Suppressor macrophage treated with lipopolysaccharide for 4 hours (primary cell): ENCODE results near the gene KRT14.
"Not testable (repeated sequence)": the region's sequence is repeated elsewhere in the genome, so short reads cannot be mapped to it uniquely, and the experiment has no call there.

Source experiments
- DNase-seq: peaks from one replicate; pipeline ENCODE4 v3.0.0-alpha.2; 2020

The KRT14 gene

GRCh38 chr17:41622340-41623183 lies 35.9 kb upstream of the KRT14 start:
- not testable (repeated sequence) for DNase-seq

GRCh38 chr17:41621916-41622315 lies 35.2 kb upstream of the KRT14 start:
- DNase-seq = no peak

GRCh38 chr17:41621435-41621817 lies 34.7 kb upstream of the KRT14 start:
- DNase-seq = not testable (repeated sequence)

- no peak for DNase-seq
These were observed 34.1 kb upstream of the KRT14 start for GRCh38 chr17:41620583-41621434.

GRCh38 chr17:41619927-41620582 lies 33.4 kb upstream of the KRT14 start:
- DNase-seq = not testable (repeated sequence)

DNA sequence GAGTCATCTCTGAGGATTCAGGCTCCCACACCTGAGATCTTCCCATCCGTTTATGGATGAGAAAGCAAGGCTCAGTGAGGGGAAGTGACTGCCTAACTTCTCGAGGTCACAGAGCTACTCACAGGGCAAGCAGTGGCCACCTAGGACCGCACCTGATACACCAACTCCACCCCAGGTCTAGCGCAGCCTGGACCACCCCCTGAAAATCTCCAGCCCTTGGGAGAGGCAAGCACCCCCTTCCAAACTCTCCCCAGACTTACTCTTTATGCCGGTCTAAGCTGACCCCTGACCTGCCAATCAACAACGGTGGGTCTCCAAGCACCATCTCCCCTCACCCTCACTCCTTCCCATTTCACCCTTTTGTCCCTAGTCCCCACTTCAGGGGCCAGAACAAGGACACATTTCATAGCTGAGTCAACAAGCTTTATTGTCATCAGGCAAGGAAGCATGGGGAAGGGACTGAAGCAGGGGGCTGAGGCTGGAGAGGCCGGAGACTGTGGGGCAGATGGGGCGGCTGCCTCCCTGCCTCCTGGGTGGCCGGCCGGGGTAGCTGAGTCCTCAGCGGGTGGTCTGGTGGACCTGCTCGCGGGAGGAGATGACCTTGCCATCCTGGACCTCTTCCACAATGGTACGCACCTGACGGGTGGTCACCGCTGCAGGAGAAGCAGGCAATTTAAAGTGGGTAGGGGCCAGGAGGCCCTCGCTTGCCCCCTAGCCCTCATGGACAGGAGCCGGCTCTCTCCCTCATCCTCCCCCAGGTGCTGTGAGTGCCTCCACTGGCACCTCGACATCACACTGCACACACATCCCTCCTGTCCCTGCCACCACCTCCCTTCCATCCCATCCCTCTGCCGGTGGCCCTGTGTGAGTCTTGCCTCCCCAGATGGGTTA lies 32.6 kb upstream of the KRT14 start:
- DNase-seq = no peak

DNA sequence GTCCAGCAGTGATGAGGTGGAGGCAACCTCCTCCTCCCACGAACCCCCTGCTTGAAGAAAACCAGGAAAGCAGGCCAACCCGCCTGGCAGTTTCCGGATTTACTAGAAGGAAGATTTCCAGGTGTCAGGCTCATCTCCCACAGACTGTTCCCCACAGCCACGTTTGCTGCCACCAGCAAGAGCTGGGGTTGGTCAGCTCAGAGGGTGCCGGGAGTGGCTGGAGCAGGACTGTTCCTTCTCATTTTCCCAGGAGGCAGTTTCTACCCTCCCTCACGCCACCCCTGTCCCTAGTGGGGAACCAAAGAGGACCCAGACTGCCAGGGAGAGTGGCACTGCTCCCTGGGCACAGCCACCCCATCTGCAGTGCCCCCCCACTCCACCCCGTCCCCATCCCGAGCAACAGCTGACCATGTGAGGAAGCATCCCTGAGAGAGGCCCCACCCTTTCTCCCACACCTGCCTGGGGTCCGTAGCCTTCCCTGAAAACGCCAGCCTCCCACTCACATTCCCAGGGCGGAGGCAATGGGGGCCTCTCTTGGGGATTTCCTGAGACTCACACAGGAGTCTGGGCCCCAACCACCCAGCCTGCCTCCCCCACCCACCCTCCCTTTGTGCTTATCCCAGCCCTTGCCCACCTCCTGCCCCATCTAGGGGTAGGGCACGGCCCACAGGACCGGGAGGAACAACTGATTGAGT lies 31.8 kb upstream of the KRT14 start:
- DNase-seq = no peak

- DNase-seq = no peak
These were observed 31.0 kb upstream of the KRT14 start for GRCh38 chr17:41617698-41618097.

DNA sequence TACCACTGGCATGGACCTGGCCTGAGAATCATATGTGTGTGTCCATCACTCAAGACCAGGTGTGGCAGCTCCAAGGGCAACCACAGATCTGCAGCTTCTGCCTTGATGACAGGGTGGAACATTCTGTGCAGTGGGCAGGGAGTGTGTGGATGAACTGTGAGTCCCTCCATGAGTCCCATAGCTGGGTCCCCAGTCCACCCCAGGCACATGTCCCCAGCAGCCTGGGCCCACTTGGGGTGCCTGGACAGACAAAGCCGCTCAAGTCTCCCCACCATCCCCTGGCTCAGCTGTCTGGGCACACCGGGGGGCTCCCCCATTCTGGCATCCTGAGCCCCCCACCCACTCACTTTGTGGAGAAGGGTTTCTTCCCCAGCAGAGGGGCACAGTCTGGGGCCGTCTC lies 30.4 kb upstream of the KRT14 start:
- no peak for DNase-seq

DNA sequence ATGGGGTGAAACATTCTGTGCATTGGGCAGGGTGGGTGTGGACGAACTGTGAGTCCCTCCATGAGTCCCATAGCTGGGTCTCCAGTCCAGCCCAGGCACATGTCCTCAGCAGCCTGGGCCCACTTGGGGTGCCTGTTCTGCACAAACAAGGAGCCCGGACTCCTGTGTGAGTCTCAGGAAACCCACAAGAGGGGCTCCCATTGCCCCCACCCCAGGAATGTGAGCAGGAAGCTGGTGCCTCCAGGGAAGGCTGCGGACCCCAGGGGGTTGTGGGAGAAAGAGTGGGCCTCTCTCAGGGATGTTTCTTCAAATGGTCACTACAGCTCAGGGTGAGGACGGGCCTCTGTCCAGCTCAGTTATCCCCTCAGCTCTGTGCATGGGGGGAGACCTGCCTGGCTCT lies 29.8 kb upstream of the KRT14 start:
- not testable (repeated sequence) for DNase-seq

DNA sequence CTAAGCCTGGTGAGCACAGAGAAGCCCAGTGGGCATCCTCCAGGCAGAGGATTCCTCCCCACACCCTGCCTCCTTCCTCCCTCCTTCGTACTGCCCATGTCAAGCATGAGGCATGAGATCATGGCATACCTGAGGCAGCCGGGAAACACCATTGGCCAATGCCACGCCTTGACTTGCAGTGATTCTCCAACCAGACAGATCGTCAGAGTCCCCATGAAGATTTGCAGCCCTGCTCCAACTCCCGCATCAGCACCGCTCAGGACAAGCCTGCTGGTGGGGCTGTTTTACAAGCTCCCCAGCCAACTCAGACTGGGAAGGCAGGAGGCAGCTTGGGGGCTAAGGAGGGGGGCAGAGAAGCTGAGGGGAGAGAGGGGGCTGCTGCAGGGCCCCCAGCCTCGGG lies 28.8 kb upstream of the KRT14 start:
- DNase-seq = no peak

DNA sequence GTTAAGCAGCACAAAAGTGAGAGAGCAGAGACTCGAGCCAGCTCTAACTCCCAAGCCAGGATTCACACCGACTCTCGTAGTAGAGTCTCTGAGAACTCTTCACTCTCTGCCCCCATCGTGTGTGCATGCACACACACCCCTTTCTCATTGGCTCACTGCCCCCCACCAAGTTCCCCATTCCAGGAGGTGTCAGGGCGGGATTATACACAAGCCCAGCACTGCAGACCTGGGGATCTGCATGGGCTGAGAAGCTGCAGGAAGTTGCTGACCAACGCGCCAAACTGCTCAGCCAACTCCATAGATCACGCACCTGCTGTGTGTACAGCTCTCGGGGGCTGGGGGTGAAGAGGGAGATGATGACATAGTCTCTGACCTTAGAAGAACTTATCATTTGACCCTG lies 28.1 kb upstream of the KRT14 start:
- not testable (repeated sequence) for DNase-seq

GRCh38 chr17:41614098-41614497 lies 27.4 kb upstream of the KRT14 start:
- no peak for DNase-seq

- no peak for DNase-seq
These were observed 26.8 kb upstream of the KRT14 start for GRCh38 chr17:41613277-41614082.

GRCh38 chr17:41612376-41613160 lies 25.9 kb upstream of the KRT14 start, which contains the start of gene KRT16:
KRT16 (minus strand) TSS chr17:41612767; CDS start chr17:41612688, 79 bp downstream.
- not testable (repeated sequence) for DNase-seq

DNA sequence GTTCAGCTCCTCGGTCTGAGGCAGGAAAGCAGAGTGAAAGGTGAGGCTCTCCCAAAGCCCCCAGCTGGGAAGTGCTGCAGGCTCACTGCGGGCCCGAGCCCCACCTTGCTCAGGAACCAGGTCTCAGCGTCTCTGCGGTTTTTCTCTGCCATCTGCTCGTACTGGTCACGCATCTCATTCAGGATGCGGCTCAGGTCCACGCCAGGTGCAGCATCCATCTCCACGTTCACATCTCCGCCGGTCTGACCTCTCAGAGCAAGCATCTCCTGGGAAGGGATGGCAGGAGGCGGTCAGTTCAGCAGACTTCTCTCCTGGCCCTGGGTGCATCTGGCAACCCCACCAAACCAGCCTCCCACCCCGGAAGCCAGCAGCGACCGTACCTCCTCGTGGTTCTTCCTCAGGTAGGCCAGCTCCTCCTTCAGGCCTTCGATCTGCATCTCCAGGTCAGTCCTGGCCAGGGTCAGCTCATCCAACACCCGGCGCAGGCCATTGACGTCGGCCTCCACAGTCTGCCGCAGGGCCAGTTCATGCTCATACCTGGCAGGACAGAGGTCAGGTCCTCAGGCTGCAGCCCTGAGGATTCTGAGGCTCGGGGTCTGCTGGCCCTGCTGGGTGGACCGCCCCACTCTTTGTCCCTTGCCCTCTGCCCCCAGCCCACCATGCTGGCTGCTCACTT lies 24.4 kb upstream of the KRT14 start:
- no peak for DNase-seq

GRCh38 chr17:41610061-41610517 lies 23.4 kb upstream of the KRT14 start:
- not testable (repeated sequence) for DNase-seq

- not testable (repeated sequence) for DNase-seq
These were observed 20.2 kb upstream of the KRT14 start for GRCh38 chr17:41606930-41607329.

DNA sequence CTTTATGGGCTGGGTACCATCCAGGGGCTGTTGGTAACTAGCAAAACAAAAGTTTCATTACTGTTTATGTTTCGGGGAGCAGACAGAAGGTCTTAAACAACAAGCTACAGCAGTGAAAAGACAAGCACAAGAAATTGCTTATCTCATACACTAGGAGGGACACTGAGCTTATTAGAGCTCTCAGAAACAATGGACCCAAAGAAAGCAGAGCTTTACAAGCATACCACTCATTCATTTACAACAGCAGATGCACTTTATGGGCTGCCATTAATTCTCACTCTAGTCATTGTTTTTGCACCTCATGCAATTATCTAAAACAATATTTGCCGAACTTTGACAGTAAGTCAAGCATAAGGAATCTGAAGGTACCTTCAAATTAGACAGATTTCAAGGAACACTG lies 15.8 kb upstream of the KRT14 start:
- no peak for DNase-seq
